ENCODE measurements around the gene TCP11L2. TPM values are rescaled to one million over a fixed set of nuclear protein-coding genes. Genes with fewer than 3 reads are reported as not detected.
"Not testable (repeated sequence)": the region's sequence is repeated elsewhere in the genome, so short reads cannot be mapped to it uniquely, and the experiment has no call there.

The TCP11L2 gene
- total RNA-seq, 1 donor from 2014 or later: 14.0 TPM

GRCh38 chr12:106309671-106310505 lies 7.4 kb downstream of the TCP11L2 start:
- Mint-ChIP-seq H3K4me3 (ENCODE audit: unreplicated experiment) (no peak overlapping the region), H3K9me3 (ENCODE audit: unreplicated experiment) (no peaks in the 10 kb centered on the region), H3K4me1 (ENCODE audit: unreplicated experiment) (no peaks in the 10 kb centered on the region), H3K27me3 (ENCODE audit: unreplicated experiment) (peaks cover 4% of the 10 kb centered on the region), H3K36me3 (ENCODE audit: low read depth, unreplicated experiment) (no peaks in the 10 kb centered on the region), H3K27ac (ENCODE audit: unreplicated experiment) (no peak overlapping the region)
- no peak for TF ChIP-seq CTCF (IDR thresholded peaks at IDR 0.05; ENCODE audit: unreplicated experiment)
- DNase-seq (ENCODE audit: low spot score): no peak

- Mint-ChIP-seq H3K27ac (ENCODE audit: unreplicated experiment) (no peak overlapping the region), H3K4me1 (ENCODE audit: unreplicated experiment) (no peaks in the 10 kb centered on the region), H3K27me3 (ENCODE audit: unreplicated experiment) (peaks cover 4% of the 10 kb centered on the region), H3K9me3 (ENCODE audit: unreplicated experiment) (no peaks in the 10 kb centered on the region), H3K4me3 (ENCODE audit: unreplicated experiment) (no peak overlapping the region), H3K36me3 (ENCODE audit: low read depth, unreplicated experiment) (no peaks in the 10 kb centered on the region)
- no peak for DNase-seq (ENCODE audit: low spot score)
- no peak for TF ChIP-seq CTCF (IDR thresholded peaks at IDR 0.05; ENCODE audit: unreplicated experiment)
Observed at GRCh38 chr12:106310687-106311086, 8.2 kb downstream of the TCP11L2 start.

GRCh38 chr12:106311139-106311538 lies 8.6 kb downstream of the TCP11L2 start:
- H3K27me3 Mint-ChIP-seq (ENCODE audit: unreplicated experiment): peaks cover 4% of the 10 kb centered on the region
- no peaks in the 10 kb centered on the region for H3K36me3 Mint-ChIP-seq (ENCODE audit: low read depth, unreplicated experiment)
- H3K9me3 Mint-ChIP-seq (ENCODE audit: unreplicated experiment): no peaks in the 10 kb centered on the region
- TF ChIP-seq CTCF (IDR thresholded peaks at IDR 0.05; ENCODE audit: unreplicated experiment): no peak
- H3K4me3 Mint-ChIP-seq (ENCODE audit: unreplicated experiment): no peak overlapping the region
- no peaks in the 10 kb centered on the region for H3K4me1 Mint-ChIP-seq (ENCODE audit: unreplicated experiment)
- DNase-seq (ENCODE audit: low spot score): no peak
- H3K27ac Mint-ChIP-seq (ENCODE audit: unreplicated experiment): no peak overlapping the region

- H3K27me3 Mint-ChIP-seq (ENCODE audit: unreplicated experiment); DNase-seq (ENCODE audit: low spot score); H3K36me3 Mint-ChIP-seq (ENCODE audit: low read depth, unreplicated experiment); H3K27ac Mint-ChIP-seq (ENCODE audit: unreplicated experiment); H3K4me3 Mint-ChIP-seq (ENCODE audit: unreplicated experiment); H3K9me3 Mint-ChIP-seq (ENCODE audit: unreplicated experiment); H3K4me1 Mint-ChIP-seq (ENCODE audit: unreplicated experiment): not testable (repeated sequence)
Observed at GRCh38 chr12:106313413-106313812, 10.9 kb downstream of the TCP11L2 start.

GRCh38 chr12:106315523-106315922 lies 13.0 kb downstream of the TCP11L2 start:
- H3K27ac Mint-ChIP-seq (ENCODE audit: unreplicated experiment): no peak overlapping the region
- no peaks in the 10 kb centered on the region for H3K36me3 Mint-ChIP-seq (ENCODE audit: low read depth, unreplicated experiment)
- no peak for DNase-seq (ENCODE audit: low spot score)
- TF ChIP-seq CTCF (IDR thresholded peaks at IDR 0.05; ENCODE audit: unreplicated experiment): no peak
- no peaks in the 10 kb centered on the region for H3K9me3 Mint-ChIP-seq (ENCODE audit: unreplicated experiment)
- H3K27me3 Mint-ChIP-seq (ENCODE audit: unreplicated experiment): no peaks in the 10 kb centered on the region
- H3K4me1 Mint-ChIP-seq (ENCODE audit: unreplicated experiment): no peaks in the 10 kb centered on the region
- no peak overlapping the region for H3K4me3 Mint-ChIP-seq (ENCODE audit: unreplicated experiment)
